SH-SY5Y (cell line): ENCODE data around the gene CTNNA3.

Experiments
- GATA2 ChIP-seq: IDR thresholded peaks from 2 replicates; pipeline ENCODE4 v1.6.1; 2011; ENCODE audit warnings: mild to moderate bottlenecking, low read depth, low read length
- GATA3 ChIP-seq: IDR thresholded peaks from 2 replicates; pipeline ENCODE4 v1.6.1; 2011; ENCODE audit warnings: low read depth, mild to moderate bottlenecking, low read length, moderate library complexity

Gene CTNNA3

GRCh38 chr10:67612577-67613537 is 83.1 kb downstream of the CTNNA3 start:
- no peak for TF ChIP-seq GATA3
- TF ChIP-seq GATA2: no peak

GRCh38 chr10:67612176-67612575 is 83.8 kb downstream of the CTNNA3 start:
- no peak for TF ChIP-seq GATA2
- no peak for TF ChIP-seq GATA3

GRCh38 chr10:67609996-67610793 is 85.8 kb downstream of the CTNNA3 start:
- TF ChIP-seq GATA3: no peak
- no peak for TF ChIP-seq GATA2

- TF ChIP-seq GATA3 (no peak), GATA2 (no peak)
These were observed 88.0 kb downstream of the CTNNA3 start for GRCh38 chr10:67608001-67608400.

- no peak for TF ChIP-seq GATA2
- no peak for TF ChIP-seq GATA3
These were observed 88.5 kb downstream of the CTNNA3 start for GRCh38 chr10:67607472-67607871.

GRCh38 chr10:67606572-67606971 is 89.4 kb downstream of the CTNNA3 start:
- no peak for TF ChIP-seq GATA3
- TF ChIP-seq GATA2: no peak

GRCh38 chr10:67603701-67604100 is 92.3 kb downstream of the CTNNA3 start:
- TF ChIP-seq GATA3: no peak
- no peak for TF ChIP-seq GATA2

GRCh38 chr10:67603086-67603485 is 92.9 kb downstream of the CTNNA3 start:
- TF ChIP-seq GATA2 (no peak), GATA3 (no peak)

GRCh38 chr10:67602268-67602950 is 93.6 kb downstream of the CTNNA3 start:
- TF ChIP-seq GATA3 (no peak), GATA2 (no peak)

- TF ChIP-seq GATA2 (no peak), GATA3 (no peak)
These were observed 96.4 kb downstream of the CTNNA3 start for GRCh38 chr10:67599597-67599996.

- TF ChIP-seq GATA3: no peak
- no peak for TF ChIP-seq GATA2
These were observed 99.4 kb downstream of the CTNNA3 start for GRCh38 chr10:67596641-67597040.

- TF ChIP-seq GATA3: no peak
- no peak for TF ChIP-seq GATA2
These were observed 108.2 kb downstream of the CTNNA3 start for GRCh38 chr10:67587771-67588170.

- TF ChIP-seq GATA2: no peak
- TF ChIP-seq GATA3: no peak
These were observed 120.5 kb downstream of the CTNNA3 start for GRCh38 chr10:67575532-67575931.

- TF ChIP-seq GATA2 (no peak), GATA3 (no peak)
These were observed 122.5 kb downstream of the CTNNA3 start for GRCh38 chr10:67573484-67573883.

- no peak for TF ChIP-seq GATA2
- no peak for TF ChIP-seq GATA3
These were observed 124.5 kb downstream of the CTNNA3 start for GRCh38 chr10:67571503-67571902.
